ENCODE data around the gene DSE.

DSE gene

GRCh38 chr6:116419069-116419786 lies 48.5 kb downstream of the DSE start:
- no peak overlapping the region for H3K27ac ChIP-seq (ENCODE audit: low read depth, low read length)
- H3K27me3 ChIP-seq (ENCODE audit: control insufficient read depth in 1 of 2, insufficient read depth in 2 of 2, low read length in 2 of 2) = no peaks in the 10 kb centered on the region
- no peak overlapping the region for H3K4me3 ChIP-seq (ENCODE audit: low read depth in 1 of 2, low read length in 2 of 2)
- H3K4me1 ChIP-seq (ENCODE audit: insufficient read depth, low read length) = peaks cover 7% of the 10 kb centered on the region
- H3K36me3 ChIP-seq (ENCODE audit: insufficient read depth, low read length) = no peaks in the 10 kb centered on the region
- H3K9ac ChIP-seq (ENCODE audit: low read length) = no peak overlapping the region
- no peaks in the 10 kb centered on the region for H3K9me3 ChIP-seq (ENCODE audit: low read length)

GRCh38 chr6:116420341-116420740 lies 49.6 kb downstream of the DSE start:
- no peaks in the 10 kb centered on the region for H3K27me3 ChIP-seq (ENCODE audit: control insufficient read depth in 1 of 2, insufficient read depth in 2 of 2, low read length in 2 of 2)
- no peak overlapping the region for H3K27ac ChIP-seq (ENCODE audit: low read depth, low read length)
- peaks cover 7% of the 10 kb centered on the region for H3K4me1 ChIP-seq (ENCODE audit: insufficient read depth, low read length)
- no peaks in the 10 kb centered on the region for H3K36me3 ChIP-seq (ENCODE audit: insufficient read depth, low read length)
- no peaks in the 10 kb centered on the region for H3K9me3 ChIP-seq (ENCODE audit: low read length)
- H3K9ac ChIP-seq (ENCODE audit: low read length) = no peak overlapping the region
- no peak overlapping the region for H3K4me3 ChIP-seq (ENCODE audit: low read depth in 1 of 2, low read length in 2 of 2)

GRCh38 chr6:116422238-116422637 lies 51.5 kb downstream of the DSE start:
- Histone ChIP-seq H3K36me3 (ENCODE audit: insufficient read depth, low read length) (peaks cover 10% of the 10 kb centered on the region), H3K27ac (ENCODE audit: low read depth, low read length) (no peak overlapping the region), H3K9me3 (ENCODE audit: low read length) (no peaks in the 10 kb centered on the region), H3K4me3 (ENCODE audit: low read depth in 1 of 2, low read length in 2 of 2) (no peak overlapping the region), H3K27me3 (ENCODE audit: control insufficient read depth in 1 of 2, insufficient read depth in 2 of 2, low read length in 2 of 2) (no peaks in the 10 kb centered on the region), H3K9ac (ENCODE audit: low read length) (no peak overlapping the region), H3K4me1 (ENCODE audit: insufficient read depth, low read length) (peaks cover 7% of the 10 kb centered on the region)

GRCh38 chr6:116424001-116424400 lies 53.3 kb downstream of the DSE start:
- Histone ChIP-seq H3K9ac (ENCODE audit: low read length) (no peak overlapping the region), H3K36me3 (ENCODE audit: insufficient read depth, low read length) (peaks cover 15% of the 10 kb centered on the region), H3K4me3 (ENCODE audit: low read depth in 1 of 2, low read length in 2 of 2) (no peak overlapping the region), H3K9me3 (ENCODE audit: low read length) (no peaks in the 10 kb centered on the region), H3K27ac (ENCODE audit: low read depth, low read length) (no peak overlapping the region), H3K4me1 (ENCODE audit: insufficient read depth, low read length) (peaks cover 7% of the 10 kb centered on the region), H3K27me3 (ENCODE audit: control insufficient read depth in 1 of 2, insufficient read depth in 2 of 2, low read length in 2 of 2) (no peaks in the 10 kb centered on the region)

GRCh38 chr6:116426551-116426950 lies 55.8 kb downstream of the DSE start:
- no peaks in the 10 kb centered on the region for H3K9me3 ChIP-seq (ENCODE audit: low read length)
- H3K9ac ChIP-seq (ENCODE audit: low read length) = no peak overlapping the region

GRCh38 chr6:116429111-116429510 lies 58.4 kb downstream of the DSE start:
- H3K27ac ChIP-seq (ENCODE audit: low read depth, low read length) = no peak overlapping the region
- no peak overlapping the region for H3K9ac ChIP-seq (ENCODE audit: low read length)
- peaks cover 18% of the 10 kb centered on the region for H3K36me3 ChIP-seq (ENCODE audit: insufficient read depth, low read length)
- H3K4me3 ChIP-seq (ENCODE audit: low read depth in 1 of 2, low read length in 2 of 2) = no peak overlapping the region
- H3K4me1 ChIP-seq (ENCODE audit: insufficient read depth, low read length) = no peaks in the 10 kb centered on the region
- H3K27me3 ChIP-seq (ENCODE audit: control insufficient read depth in 1 of 2, insufficient read depth in 2 of 2, low read length in 2 of 2) = no peaks in the 10 kb centered on the region
- H3K9me3 ChIP-seq (ENCODE audit: low read length) = no peaks in the 10 kb centered on the region

More at GRCh38 chr6:116426551-116426950, 55.8 kb downstream of the DSE start:
- no peaks in the 10 kb centered on the region for H3K27me3 ChIP-seq (ENCODE audit: control insufficient read depth in 1 of 2, insufficient read depth in 2 of 2, low read length in 2 of 2)
- H3K4me1 ChIP-seq (ENCODE audit: insufficient read depth, low read length) = peaks cover 7% of the 10 kb centered on the region
- no peak overlapping the region for H3K4me3 ChIP-seq (ENCODE audit: low read depth in 1 of 2, low read length in 2 of 2)
- H3K27ac ChIP-seq (ENCODE audit: low read depth, low read length) = no peak overlapping the region
- peaks cover 15% of the 10 kb centered on the region for H3K36me3 ChIP-seq (ENCODE audit: insufficient read depth, low read length)

DNA sequence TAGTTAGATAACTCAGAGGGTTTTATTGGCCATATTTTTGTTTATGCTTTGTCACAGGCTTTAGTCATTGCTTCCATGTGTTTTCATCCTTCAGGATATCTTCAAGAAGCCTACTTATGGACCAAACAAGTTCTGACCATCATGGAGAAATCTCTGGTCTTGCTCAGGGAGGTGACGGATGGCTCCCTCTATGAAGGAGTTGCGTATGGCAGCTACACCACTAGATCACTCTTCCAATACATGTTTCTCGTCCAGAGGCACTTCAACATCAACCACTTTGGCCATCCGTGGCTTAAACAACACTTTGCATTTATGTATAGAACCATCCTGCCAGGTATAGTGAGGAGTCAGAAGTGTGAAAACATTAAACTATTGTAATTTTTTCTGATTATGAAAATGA lies 60.1 kb downstream of the DSE start:
- no peaks in the 10 kb centered on the region for H3K4me1 ChIP-seq (ENCODE audit: insufficient read depth, low read length)
- no peaks in the 10 kb centered on the region for H3K27me3 ChIP-seq (ENCODE audit: control insufficient read depth in 1 of 2, insufficient read depth in 2 of 2, low read length in 2 of 2)
- no peak overlapping the region for H3K27ac ChIP-seq (ENCODE audit: low read depth, low read length)
- no peak overlapping the region for H3K4me3 ChIP-seq (ENCODE audit: low read depth in 1 of 2, low read length in 2 of 2)
- H3K9ac ChIP-seq (ENCODE audit: low read length) = no peak overlapping the region
- H3K36me3 ChIP-seq (ENCODE audit: insufficient read depth, low read length) = peaks cover 18% of the 10 kb centered on the region
- H3K9me3 ChIP-seq (ENCODE audit: low read length) = no peaks in the 10 kb centered on the region

DNA sequence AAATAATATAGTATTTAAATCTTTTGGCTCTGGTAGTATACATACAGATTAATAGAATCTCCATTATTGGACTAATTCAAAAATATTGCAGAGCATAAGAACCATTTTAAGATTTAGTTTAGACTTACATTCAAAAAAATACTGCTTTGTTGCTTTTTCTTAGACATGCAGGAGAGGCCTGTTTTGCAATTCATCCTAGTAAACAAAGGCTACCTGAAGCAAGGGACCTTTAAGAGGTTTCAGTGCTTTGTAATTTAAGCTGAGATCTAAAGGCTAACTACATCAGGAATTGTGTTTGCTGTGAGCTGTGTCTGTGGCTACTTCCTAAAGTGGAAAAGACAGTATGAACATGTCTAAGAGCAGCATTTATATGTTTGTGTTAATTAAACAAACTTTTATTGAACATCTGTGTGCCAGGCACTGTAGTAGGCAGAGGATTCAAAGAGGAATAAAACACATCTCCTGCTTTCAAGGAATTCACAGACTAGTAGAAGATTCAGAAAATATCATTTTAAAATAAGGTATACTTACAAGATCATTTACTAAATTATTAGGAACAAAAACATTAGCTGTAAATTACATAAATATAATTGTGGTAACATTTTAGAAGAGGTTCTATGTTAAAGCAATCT lies 61.3 kb downstream of the DSE start:
- Histone ChIP-seq H3K4me1 (ENCODE audit: insufficient read depth, low read length) (no peaks in the 10 kb centered on the region), H3K36me3 (ENCODE audit: insufficient read depth, low read length) (peaks cover 10% of the 10 kb centered on the region), H3K9ac (ENCODE audit: low read length) (no peak overlapping the region), H3K27me3 (ENCODE audit: control insufficient read depth in 1 of 2, insufficient read depth in 2 of 2, low read length in 2 of 2) (no peaks in the 10 kb centered on the region), H3K27ac (ENCODE audit: low read depth, low read length) (no peak overlapping the region), H3K9me3 (ENCODE audit: low read length) (no peaks in the 10 kb centered on the region), H3K4me3 (ENCODE audit: low read depth in 1 of 2, low read length in 2 of 2) (no peak overlapping the region)

DNA sequence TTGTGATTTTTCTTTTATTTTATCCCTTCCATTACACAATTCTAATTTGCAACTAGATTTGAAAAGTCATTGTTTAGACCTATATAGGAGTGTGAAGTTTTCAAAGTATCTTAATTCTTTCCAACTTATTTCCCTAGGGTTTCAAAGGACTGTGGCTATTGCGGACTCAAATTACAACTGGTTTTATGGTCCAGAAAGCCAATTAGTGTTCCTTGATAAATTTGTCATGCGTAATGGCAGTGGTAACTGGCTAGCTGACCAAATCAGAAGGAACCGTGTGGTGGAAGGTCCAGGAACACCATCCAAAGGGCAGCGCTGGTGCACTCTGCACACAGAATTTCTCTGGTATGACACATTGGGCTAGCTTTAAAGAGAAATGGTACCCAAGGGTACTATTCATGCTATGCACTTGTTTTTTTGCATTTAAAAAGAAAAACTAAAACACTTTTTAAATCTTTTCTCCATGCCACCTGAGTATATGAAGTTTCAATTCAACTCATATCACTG lies 62.5 kb downstream of the DSE start:
- Histone ChIP-seq H3K9ac (ENCODE audit: low read length) (no peak overlapping the region), H3K27me3 (ENCODE audit: control insufficient read depth in 1 of 2, insufficient read depth in 2 of 2, low read length in 2 of 2) (no peaks in the 10 kb centered on the region), H3K36me3 (ENCODE audit: insufficient read depth, low read length) (peaks cover 3% of the 10 kb centered on the region), H3K4me1 (ENCODE audit: insufficient read depth, low read length) (no peaks in the 10 kb centered on the region), H3K4me3 (ENCODE audit: low read depth in 1 of 2, low read length in 2 of 2) (no peak overlapping the region), H3K27ac (ENCODE audit: low read depth, low read length) (no peak overlapping the region), H3K9me3 (ENCODE audit: low read length) (no peaks in the 10 kb centered on the region)

DNA sequence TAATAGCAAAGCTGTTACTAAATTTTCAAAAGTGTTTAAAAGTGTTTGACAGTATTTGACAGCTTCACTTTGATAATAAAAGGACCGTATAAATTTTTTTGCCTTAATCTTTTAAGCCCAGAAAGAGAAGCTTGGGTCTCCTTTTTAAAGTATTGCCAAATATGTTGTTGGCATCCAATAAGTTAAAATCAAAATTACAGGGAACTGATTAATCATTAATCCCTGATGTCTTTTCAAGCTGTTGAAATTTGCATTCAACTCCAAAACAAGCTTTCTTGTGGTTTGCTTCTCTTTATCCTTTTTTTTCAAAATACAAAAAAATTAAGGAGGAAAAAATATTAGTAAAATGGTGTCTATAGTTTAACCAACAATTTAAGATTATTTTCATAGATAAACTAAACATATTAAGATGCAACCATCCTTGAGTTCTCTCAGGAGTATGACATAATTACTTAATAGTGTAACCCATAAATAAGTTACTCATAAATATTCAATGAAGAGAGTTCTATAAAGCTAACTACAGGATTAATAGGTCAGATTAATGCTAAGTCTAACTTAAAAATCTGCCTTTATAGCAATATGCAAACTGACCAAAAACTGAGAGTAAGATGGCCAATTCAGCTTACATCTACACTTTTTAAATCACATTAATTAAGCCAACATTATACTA lies 63.4 kb downstream of the DSE start:
- no peaks in the 10 kb centered on the region for H3K9me3 ChIP-seq (ENCODE audit: low read length)
- H3K4me3 ChIP-seq (ENCODE audit: low read depth in 1 of 2, low read length in 2 of 2) = no peak overlapping the region
- H3K36me3 ChIP-seq (ENCODE audit: insufficient read depth, low read length) = peaks cover 3% of the 10 kb centered on the region
- H3K27ac ChIP-seq (ENCODE audit: low read depth, low read length) = no peak overlapping the region
- no peak overlapping the region for H3K9ac ChIP-seq (ENCODE audit: low read length)
- no peaks in the 10 kb centered on the region for H3K27me3 ChIP-seq (ENCODE audit: control insufficient read depth in 1 of 2, insufficient read depth in 2 of 2, low read length in 2 of 2)
- H3K4me1 ChIP-seq (ENCODE audit: insufficient read depth, low read length) = no peaks in the 10 kb centered on the region

GRCh38 chr6:116436586-116436985 lies 65.8 kb downstream of the DSE start:
- H3K4me3 ChIP-seq (ENCODE audit: low read depth in 1 of 2, low read length in 2 of 2) = no peak overlapping the region
- H3K27me3 ChIP-seq (ENCODE audit: control insufficient read depth in 1 of 2, insufficient read depth in 2 of 2, low read length in 2 of 2) = no peaks in the 10 kb centered on the region
- no peak overlapping the region for H3K27ac ChIP-seq (ENCODE audit: low read depth, low read length)
- H3K9me3 ChIP-seq (ENCODE audit: low read length) = no peaks in the 10 kb centered on the region
- H3K36me3 ChIP-seq (ENCODE audit: insufficient read depth, low read length) = peaks cover 3% of the 10 kb centered on the region
- no peaks in the 10 kb centered on the region for H3K4me1 ChIP-seq (ENCODE audit: insufficient read depth, low read length)
- no peak overlapping the region for H3K9ac ChIP-seq (ENCODE audit: low read length)

All from muscle layer of colon (tissue), 2 donors.